GM19397 (cell line): ENCODE data around the gene TMEM86B.

Source experiments
- ATAC-seq: cut with Tn5 transposase; IDR thresholded peaks from one replicate; pipeline ENCODE4 v1.9.1; 2021; ENCODE audit warnings: mild to moderate bottlenecking, moderate library complexity; ENCODE audit not compliant: unreplicated experiment

Gene TMEM86B, protein sequence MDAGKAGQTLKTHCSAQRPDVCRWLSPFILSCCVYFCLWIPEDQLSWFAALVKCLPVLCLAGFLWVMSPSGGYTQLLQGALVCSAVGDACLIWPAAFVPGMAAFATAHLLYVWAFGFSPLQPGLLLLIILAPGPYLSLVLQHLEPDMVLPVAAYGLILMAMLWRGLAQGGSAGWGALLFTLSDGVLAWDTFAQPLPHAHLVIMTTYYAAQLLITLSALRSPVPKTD

GRCh38 chr19:55228403-55229031, at the start of gene TMEM86B:
TSS of gene TMEM86B (minus strand) at chr19:55228763. CDS start at chr19:55228741, 22 bp downstream.
- ATAC-seq: no peak

- no peak for ATAC-seq
Observed at GRCh38 chr19:55277494-55277893, 48.9 kb upstream of the TMEM86B start.

GRCh38 chr19:55276720-55277430, 48.3 kb upstream of the TMEM86B start:
- ATAC-seq: no peak

GRCh38 chr19:55275851-55276719, 47.5 kb upstream of the TMEM86B start:
- peak; percentile 66 for ATAC-seq

DNA sequence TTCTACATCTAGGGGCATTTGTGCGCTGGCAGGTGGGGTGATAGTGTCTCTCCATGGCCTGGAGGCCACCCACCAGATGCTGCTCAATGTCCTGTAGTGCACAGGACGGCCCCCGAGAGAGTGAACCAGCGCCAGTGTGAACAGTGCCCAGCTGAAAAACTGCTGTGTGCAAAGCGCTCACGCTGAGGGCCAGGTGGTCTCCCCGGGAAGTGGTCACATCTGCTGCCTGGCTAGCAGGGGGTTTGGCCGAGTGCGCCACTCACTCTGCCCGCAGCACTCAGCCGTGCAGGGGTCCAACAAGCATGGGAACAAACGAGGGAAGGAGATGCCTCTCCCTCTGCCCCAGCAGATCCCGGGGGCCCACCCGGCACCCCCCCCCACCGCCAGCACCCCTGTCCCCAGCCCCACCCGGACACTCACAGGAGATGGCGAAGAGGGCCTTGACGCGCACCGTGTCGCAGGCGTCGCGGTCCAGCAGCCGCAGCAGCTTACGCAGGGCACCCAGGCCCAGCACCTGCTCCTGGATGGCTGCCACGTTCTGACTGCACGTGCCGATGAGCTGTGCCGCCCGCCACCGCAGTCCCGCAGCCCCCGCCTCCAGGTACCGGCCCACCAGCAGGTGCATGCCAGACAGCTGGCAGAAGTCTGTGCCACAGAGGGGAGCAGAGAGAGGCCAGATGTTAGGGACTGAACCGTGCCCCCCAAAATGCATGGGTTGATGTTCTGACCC, 45.6 kb upstream of the TMEM86B start:
- no peak for ATAC-seq

DNA sequence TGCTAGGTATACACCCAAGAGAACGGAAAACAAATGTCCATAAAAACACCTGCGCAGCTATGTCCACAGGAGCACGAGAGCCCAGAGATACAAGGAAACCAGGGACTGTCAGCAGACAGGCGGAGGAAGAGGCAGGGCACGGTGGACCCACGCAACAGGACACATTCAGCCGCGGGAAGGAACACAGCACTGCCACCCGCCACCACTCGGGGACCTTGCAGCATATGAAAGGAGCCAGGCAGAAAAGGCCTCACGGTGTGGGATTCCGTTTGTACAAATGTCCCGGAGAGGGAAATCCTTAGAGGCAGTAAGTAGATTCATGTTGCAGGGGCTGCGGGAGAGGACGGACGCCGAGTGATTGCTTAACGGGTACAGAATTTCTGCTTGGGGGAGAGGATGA, 43.6 kb upstream of the TMEM86B start:
- no peak for ATAC-seq

- no peak for ATAC-seq
Observed at GRCh38 chr19:55270172-55270942, 41.8 kb upstream of the TMEM86B start.

DNA sequence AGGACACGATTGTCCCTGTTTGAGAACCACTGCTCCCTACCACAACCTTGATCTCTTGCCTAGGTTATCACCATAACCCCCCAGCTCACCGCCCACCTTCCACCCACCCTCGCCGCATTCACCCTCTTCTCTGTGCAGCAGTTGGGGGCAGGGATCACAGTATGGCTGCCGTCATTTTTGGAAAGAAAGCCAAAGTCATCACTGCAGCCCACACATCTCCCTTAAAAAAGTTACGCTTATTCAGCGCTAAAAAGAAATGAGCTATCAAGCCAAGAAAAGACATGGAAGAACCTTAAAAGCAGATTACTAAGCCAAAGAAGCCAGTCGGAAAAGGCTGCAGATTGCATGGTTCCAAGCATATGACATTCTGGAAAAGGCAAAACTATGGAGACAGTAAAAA, 40.7 kb upstream of the TMEM86B start:
- ATAC-seq: no peak

DNA sequence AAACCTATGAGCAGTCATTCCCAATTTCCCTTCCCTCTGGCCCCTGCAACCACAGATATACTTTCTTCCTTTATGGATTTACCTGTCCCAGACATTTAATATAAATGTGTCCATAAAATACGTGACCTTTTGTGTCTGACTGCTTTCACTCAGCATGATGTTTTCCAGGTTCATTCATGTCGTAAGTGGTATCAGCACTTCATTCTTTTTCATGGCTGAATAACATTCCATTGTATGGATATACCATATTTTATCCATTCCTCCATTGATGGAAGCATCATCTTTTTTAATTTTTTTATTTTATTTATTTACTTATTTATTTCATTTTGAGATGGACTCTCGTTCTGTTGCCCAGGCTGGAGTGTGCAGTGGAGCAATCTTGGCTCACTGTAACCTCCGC, 38.3 kb upstream of the TMEM86B start:
- no peak for ATAC-seq

GRCh38 chr19:55266404-55266803, 37.8 kb upstream of the TMEM86B start:
- ATAC-seq: no peak

DNA sequence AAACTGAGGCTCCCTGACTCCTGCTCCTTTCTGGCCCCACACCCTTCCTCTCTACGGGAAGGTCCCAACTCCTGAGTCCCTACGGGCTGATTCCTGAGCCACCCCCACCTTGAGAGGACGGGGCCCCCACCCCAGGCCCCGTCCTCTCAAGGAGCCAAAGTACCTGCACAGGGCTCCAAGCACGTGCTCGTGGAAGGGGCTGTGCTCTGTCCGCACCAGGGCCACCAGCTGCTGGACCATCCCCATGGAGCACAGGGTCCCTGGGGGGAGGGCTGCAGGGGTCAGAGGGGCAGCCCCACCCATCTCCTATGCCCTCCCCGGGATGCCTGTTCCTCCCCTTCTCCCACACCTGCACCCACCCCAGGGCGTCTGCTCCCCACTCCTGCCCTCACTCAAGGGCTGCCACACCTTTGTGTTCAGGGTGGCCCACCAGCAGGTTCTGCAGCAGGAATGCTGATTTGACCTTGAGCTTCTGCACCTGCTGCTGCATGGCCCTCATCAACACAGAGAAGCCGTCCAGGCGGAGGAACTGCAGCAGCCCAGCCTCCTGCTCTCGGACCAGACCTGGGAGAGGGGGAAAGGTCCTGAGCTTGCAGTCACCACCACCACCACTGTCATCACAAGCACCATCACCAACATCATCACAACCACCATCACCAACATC, 37.3 kb upstream of the TMEM86B start:
- ATAC-seq: no peak

DNA sequence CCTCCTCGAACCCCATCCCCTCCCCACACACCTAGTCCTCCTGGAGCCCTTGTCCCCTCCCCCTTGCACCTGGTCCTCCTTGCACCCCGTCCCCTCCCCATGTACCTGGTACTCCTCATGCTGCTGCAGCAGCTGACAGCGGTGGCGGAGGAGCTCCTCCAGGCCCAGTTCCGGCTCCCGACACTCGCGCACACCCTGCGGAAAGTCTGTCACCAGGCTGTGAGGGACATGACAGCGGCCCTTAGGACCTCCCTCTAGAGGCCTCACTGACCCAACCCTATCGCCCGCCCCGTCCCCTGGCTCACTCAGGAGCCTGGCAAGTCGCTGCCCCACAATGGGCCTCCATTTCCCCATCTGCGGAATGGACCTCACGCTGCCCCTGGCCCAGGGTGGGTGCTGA, 36.6 kb upstream of the TMEM86B start:
- no peak for ATAC-seq

DNA sequence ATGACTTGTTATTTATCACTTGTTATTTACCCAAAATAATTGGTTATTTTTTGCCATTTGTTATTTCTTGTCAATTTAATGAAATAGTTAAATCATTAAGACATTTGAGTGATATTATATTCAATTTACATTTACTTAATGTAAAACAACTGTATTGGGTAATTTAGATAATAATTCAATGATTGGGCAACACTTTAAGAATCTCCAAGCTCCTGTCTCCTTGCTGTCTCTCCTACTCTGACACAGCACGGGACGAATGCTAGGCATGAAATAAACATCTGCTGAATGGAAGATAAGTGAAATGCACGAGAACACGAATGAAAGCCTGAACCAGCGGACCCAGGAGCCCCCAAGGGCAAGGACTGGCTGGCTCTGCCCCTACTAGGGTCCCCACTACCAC, 36.0 kb upstream of the TMEM86B start:
- no peak for ATAC-seq

DNA sequence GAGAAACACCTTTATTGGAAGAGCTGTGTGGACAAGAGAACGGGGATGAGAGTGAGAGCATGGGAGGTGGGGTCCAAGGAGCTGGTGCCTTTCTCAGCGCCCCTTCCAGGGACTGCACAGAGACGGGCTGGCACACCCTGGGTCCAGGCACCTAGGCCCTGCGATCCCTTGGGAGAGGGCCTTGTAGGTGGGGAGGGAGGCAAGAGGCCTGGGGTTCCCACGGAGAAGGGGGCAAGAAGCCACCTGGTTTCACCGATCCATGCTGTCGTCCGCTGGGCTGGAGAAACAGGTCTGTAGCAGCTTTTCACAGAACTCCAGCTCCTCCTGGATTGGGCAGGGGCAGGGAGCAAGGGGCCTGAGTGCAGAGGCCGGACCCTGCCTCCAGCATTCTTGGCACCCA, 33.8 kb upstream of the TMEM86B start:
- no peak for ATAC-seq

GRCh38 chr19:55261671-55262126, 33.1 kb upstream of the TMEM86B start:
- ATAC-seq: no peak

DNA sequence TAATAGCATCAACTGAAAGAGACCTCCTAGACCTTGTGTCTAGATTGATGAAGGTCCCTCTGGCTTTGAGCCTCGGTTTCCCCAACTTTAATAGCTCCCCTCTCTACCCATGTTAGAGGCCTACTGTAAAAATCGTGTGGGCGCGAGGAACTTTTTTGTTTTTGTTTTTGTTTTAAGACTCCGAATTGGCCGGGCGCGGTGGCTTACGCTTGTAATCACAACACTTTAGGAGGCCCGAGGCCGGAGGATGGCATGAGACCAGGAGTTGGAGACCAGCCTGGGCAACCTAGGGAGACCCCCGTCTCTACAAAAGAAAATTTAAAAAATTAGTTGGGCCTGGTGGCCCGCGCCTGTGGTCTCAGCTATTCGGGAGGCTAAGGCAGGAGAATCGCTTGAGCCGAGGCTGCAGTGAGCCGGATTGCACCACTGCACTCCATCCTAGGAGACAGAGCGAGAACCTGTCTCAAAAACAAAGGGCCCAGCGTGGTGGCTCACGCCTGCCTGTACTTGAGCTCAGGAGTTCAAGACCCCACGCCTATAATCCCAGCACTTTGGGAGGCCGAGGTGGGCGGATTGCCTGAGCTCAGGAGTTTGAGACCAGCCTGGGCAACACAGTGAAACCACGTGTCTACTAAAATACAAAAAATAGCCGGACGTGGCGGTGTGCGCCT, 31.1 kb upstream of the TMEM86B start:
- no peak for ATAC-seq

DNA sequence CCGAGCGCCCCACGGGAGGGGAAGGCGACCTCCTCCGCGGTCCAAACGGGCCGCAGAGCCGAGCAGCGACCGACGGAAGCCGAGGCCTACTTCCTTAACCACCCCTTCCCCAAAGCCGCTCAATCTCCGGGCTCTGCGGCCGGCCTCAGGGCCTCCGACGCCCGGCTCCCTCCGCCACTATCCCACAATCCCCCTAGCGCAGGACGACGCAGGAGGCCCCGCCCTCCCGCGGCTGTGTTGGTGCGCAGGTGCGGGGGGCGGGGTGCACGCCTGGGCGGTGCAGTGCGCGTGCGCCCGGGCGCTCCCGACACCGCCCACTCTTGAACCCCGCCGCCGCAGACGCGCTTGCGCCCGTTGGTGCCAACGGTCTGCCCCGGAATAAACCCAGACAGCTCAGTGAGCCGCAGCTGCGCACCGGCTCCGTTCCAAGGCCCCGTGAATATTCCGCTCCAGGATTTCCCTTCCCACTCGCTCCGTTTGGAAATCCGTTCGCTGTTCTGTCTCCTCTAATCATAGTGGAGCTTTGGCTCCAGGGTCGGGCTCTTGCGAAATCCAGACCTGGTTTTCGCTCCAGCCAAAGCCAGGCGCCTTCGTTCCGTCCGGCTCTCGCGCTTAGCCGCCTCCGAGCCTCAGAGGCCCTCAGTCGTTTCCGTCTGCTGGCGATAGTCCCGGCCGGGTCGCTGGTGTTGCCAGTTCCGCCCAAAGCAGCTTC, 30.4 kb upstream of the TMEM86B start, which contains the start of gene PPP6R1:
Gene PPP6R1, minus strand, starts transcription at position 190 of the 712 bp plus-strand sequence. CDS start 11,914 bp downstream, outside the sequence.
- ATAC-seq: peak; percentile 70

GRCh38 chr19:55258476-55258827, 29.9 kb upstream of the TMEM86B start:
- ATAC-seq: peak; percentile 15
